Activated CD8-positive, alpha-beta memory T cell treated with anti-CD3 and anti-CD28 coated beads, Interleukin-2, amount 10 ng/mL, durations not matched to agents 7 days and 5 days (primary cell): ENCODE results near the gene LRMDA. TPM values are rescaled to one million over a fixed set of nuclear protein-coding genes. Genes with fewer than 3 reads are reported as not detected.
"Not testable (repeated sequence)": the region's sequence is repeated elsewhere in the genome, so short reads cannot be mapped to it uniquely, and the experiment has no call there.

Source experiments
- ATAC-seq: fragments of 150-1000 bp; cut with Tn5 transposase; one replicate; pipeline ENCODE4 v1.10.0; 2021; ENCODE audit warnings: moderate library complexity
- CTCF ChIA-PET: fragments of 350-600 bp; sonication (Branson Sonifier 250); formaldehyde crosslinking; loops from one replicate; lab custom pipeline; 2021; ENCODE audit warnings: antibody characterized with exemption; lab: Charles Lee
- DNase-seq: peaks from one replicate; pipeline ENCODE4 v3.0.0-alpha.2; 2020
- H3K27ac Mint-ChIP-seq: one replicate; pipeline ENCODE4 v1.8.0; 2021; ENCODE audit warnings: mild to moderate bottlenecking, mixed read lengths
- H3K27me3 Mint-ChIP-seq: one replicate; pipeline ENCODE4 v1.8.0; 2021; ENCODE audit warnings: mixed read lengths
- H3K36me3 Mint-ChIP-seq: one replicate; pipeline ENCODE4 v1.8.0; 2021; ENCODE audit warnings: mild to moderate bottlenecking, mixed read lengths
- H3K4me1 Mint-ChIP-seq: one replicate; pipeline ENCODE4 v1.8.0; 2021; ENCODE audit warnings: mixed read lengths
- H3K4me3 Mint-ChIP-seq: one replicate; pipeline ENCODE4 v1.8.0; 2021; ENCODE audit warnings: mild to moderate bottlenecking, moderate library complexity, mixed read lengths
- H3K9me3 Mint-ChIP-seq: one replicate; pipeline ENCODE4 v1.8.0; 2022; ENCODE audit warnings: low read depth, mixed read lengths
- total RNA-seq, 2 experiments: library from RNA; stranded (reverse); gene quantifications; one replicate each; pipeline ENCODE4 v1.2.3, GENCODE V29; 2021

LRMDA gene
- total RNA-seq, 2 experiments from 2014 or later: not detected

DNA sequence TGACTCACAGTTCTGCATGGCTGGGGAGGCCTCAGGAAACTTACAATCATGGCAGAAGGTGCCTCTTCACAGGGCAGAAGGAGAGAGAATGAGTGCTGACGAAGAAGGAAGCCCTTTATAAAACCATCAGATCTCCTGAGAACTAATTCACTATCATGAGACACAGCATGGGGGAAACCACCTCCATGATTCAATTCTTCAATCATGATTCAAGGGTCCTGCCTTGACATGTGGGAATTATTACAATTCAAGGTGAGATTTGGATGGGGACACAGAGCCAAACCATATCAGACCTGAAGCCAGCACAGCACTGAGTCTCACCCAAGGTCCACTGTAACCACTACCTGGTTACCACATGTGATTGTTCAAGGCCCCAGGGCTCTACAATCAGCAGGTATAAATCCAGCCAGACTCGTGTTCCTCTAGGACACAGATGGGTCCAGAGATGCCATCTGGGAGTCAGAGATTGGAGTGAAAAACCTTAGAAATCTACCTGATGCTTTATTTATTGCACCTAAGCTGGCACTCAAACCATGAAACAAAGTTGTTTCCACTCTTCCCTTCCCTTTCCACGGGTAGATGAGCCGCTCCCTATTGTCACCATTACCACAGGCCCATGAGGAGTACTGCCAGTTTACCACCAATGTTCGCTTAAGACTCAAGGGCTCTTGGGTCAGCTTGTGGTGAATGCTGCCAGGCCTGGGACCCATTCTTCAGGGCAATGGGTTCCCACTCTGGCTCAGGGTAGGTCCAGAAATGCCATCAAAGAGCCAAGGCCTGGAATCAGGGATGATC, 1061.5 kb downstream of the LRMDA start:
- Mint-ChIP-seq H3K27me3 (no peaks in the 10 kb centered on the region), H3K4me3 (no peak overlapping the region), H3K4me1 (no peaks in the 10 kb centered on the region), H3K36me3 (no peaks in the 10 kb centered on the region), H3K9me3 (peaks cover 6% of the 10 kb centered on the region), H3K27ac (no peak overlapping the region)
- DNase-seq: no peak
- no peak for ATAC-seq
- CTCF ChIA-PET: no interaction called here

DNA sequence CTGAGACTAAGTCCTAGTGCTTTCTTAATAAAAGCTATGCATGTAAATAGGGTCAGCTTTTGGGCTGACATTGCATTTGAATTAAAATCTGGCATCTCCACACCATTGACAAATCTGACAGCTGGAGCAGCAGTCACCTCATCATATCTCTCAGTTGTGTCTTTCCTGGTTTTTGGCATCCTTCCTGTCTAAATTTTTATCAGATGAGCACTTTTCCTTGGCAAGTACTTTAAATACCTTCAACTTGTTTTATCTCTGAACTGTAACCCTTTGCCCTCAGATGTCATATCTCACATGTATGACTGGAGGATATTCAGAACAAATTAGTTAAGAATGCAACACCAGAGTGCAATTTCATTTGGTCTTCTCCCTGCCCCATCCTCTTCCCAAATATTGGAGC, 1066.2 kb downstream of the LRMDA start:
- Mint-ChIP-seq H3K9me3 (no peaks in the 10 kb centered on the region), H3K27ac (no peak overlapping the region), H3K4me3 (no peak overlapping the region), H3K4me1 (no peaks in the 10 kb centered on the region), H3K36me3 (no peaks in the 10 kb centered on the region), H3K27me3 (no peaks in the 10 kb centered on the region)
- CTCF ChIA-PET: no interaction called here
- ATAC-seq (no peak), DNase-seq (no peak)

DNA sequence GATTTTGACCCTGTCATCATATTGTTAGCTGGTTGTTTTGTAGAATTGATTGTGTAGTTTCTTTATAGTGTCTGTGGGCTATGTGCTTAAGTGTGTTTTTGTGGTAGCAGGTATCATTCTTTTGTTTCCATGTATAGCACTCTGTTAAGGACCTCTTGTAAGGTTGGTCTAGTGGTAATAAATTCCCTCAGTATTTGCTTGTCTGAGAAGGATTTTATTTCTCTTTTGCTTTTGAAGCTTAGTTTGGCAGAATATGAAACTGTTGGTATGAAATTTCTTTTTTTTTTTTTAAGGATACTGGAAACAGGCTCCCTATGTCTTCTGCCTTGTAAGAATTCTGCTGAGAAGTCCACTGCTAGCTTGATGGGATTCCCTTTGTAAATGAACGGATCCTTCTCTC, 1073.4 kb downstream of the LRMDA start:
- Mint-ChIP-seq H3K4me1 (no peaks in the 10 kb centered on the region), H3K27me3 (no peaks in the 10 kb centered on the region), H3K9me3 (peaks cover 8% of the 10 kb centered on the region), H3K4me3 (no peak overlapping the region), H3K36me3 (no peaks in the 10 kb centered on the region), H3K27ac (no peak overlapping the region)
- ATAC-seq (no peak), DNase-seq (no peak)
- CTCF ChIA-PET: no interaction called here

DNA sequence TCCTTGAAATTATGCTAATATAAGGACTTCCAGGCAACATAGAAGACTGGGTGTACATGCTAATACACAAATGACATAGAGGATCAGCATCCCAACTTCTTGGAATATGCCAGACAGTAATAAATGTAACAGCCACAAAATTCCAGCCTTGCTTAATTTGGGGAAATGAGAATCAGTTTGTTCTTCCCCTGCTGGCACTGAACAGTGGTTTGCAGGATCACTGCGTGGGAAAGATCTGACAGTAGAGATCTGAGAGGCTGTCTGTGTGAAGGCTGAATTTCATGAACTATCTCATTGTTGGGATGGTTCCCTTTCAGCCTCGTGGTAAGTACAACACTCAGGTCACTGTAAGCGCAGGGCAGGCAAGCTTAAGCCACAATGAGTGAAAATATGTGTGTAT, 1078.0 kb downstream of the LRMDA start:
- H3K36me3 Mint-ChIP-seq: no peaks in the 10 kb centered on the region
- no peaks in the 10 kb centered on the region for H3K27me3 Mint-ChIP-seq
- H3K4me1 Mint-ChIP-seq: no peaks in the 10 kb centered on the region
- CTCF ChIA-PET: no interaction called here
- H3K27ac Mint-ChIP-seq: no peak overlapping the region
- DNase-seq: no peak
- no peak for ATAC-seq
- peaks cover 6% of the 10 kb centered on the region for H3K9me3 Mint-ChIP-seq
- H3K4me3 Mint-ChIP-seq: no peak overlapping the region

DNA sequence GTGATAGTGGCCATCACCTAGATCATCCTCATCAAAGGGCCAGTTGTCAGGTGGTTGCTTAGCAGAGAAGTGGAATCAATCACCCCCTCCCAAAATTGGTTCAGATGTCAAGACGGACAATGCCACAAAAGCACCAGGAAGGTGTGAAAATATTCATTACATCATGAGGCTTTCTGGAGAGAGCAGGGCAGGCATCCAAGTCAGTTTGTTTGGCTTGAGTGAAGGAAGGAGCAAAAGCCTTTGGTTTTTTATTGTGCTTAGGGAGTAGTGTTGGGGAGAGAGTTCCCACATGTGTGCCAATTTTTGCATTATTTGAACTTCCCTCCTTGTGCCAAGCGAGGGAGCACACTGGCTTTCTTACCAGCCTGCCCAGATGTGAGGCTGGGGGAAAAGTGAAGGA, 1082.9 kb downstream of the LRMDA start:
- Mint-ChIP-seq H3K27ac (no peak overlapping the region), H3K36me3 (no peaks in the 10 kb centered on the region), H3K4me3 (no peak overlapping the region), H3K4me1 (no peaks in the 10 kb centered on the region), H3K27me3 (no peaks in the 10 kb centered on the region), H3K9me3 (peaks cover 4% of the 10 kb centered on the region)
- no peak for DNase-seq
- CTCF ChIA-PET: no interaction called here
- no peak for ATAC-seq

DNA sequence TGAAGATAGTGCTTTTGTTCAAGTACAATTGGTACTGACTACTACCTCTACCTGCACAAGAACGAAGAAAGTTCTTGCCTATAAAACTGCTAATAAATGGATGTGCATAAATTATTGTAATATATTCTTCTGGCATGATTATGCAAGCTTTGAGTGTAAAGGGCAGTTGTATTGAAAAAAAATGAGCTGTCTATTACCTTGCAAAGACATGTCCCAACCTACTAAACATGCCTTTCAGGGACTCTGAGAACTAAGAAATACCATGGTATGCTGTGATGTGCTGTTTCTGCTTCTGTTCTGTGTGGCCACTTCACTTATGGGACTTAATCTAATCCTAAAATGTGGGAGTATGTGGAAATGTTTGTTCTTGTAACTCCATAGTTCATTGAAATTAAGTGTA, 1083.4 kb downstream of the LRMDA start:
- CTCF ChIA-PET: no interaction called here
- H3K27me3 Mint-ChIP-seq: no peaks in the 10 kb centered on the region
- no peak overlapping the region for H3K27ac Mint-ChIP-seq
- H3K9me3 Mint-ChIP-seq: peaks cover 4% of the 10 kb centered on the region
- no peaks in the 10 kb centered on the region for H3K36me3 Mint-ChIP-seq
- H3K4me1 Mint-ChIP-seq: no peaks in the 10 kb centered on the region
- ATAC-seq: no peak
- DNase-seq: no peak
- no peak overlapping the region for H3K4me3 Mint-ChIP-seq

DNA sequence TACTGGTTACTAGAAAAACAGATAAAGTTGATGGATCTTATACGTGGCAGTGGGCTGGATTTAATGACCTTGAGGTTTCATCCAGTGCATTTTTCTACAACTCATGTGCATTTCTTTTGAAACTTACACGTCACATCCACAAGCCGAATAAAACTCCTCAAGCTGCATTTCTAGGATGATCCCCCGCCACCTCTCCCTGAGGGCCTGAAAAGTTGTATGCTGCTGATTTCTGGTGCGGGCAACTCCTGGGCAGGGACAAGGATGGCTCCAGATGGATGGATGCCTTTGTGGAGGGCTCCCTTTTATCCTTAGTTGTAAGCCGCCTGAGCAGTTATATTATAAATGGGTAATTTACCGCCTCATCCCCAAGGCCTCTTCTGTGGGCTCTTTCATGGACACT, 1091.1 kb downstream of the LRMDA start:
- H3K4me3 Mint-ChIP-seq: no peak overlapping the region
- no peak for DNase-seq
- H3K4me1 Mint-ChIP-seq: no peaks in the 10 kb centered on the region
- no peaks in the 10 kb centered on the region for H3K9me3 Mint-ChIP-seq
- CTCF ChIA-PET: no interaction called here
- no peak for ATAC-seq
- H3K27me3 Mint-ChIP-seq: no peaks in the 10 kb centered on the region
- H3K36me3 Mint-ChIP-seq: no peaks in the 10 kb centered on the region
- H3K27ac Mint-ChIP-seq: no peak overlapping the region

DNA sequence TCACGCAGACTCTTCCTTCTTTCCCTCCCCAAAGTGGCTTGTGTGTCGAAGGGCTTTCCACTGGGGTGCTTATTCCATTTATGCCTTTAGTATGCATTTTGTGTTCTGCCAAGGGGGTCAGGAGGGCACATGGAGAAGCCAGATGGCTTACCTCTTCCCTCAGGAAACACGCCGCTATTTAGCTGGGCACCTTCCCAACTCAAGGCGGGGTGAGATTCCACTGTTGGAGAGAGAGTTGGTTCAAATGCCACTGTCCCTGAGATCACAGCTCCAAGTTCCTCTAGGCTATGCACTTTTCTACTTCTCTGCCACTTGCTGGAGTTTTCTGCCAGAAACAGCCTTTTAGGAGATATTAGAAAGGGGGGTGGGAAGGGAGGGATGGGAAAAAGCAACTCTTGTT, 1091.8 kb downstream of the LRMDA start:
- H3K9me3 Mint-ChIP-seq: no peaks in the 10 kb centered on the region
- no peak for ATAC-seq
- no peaks in the 10 kb centered on the region for H3K4me1 Mint-ChIP-seq
- CTCF ChIA-PET: no interaction called here
- H3K4me3 Mint-ChIP-seq: no peak overlapping the region
- no peaks in the 10 kb centered on the region for H3K36me3 Mint-ChIP-seq
- no peaks in the 10 kb centered on the region for H3K27me3 Mint-ChIP-seq
- H3K27ac Mint-ChIP-seq: no peak overlapping the region
- DNase-seq: no peak

DNA sequence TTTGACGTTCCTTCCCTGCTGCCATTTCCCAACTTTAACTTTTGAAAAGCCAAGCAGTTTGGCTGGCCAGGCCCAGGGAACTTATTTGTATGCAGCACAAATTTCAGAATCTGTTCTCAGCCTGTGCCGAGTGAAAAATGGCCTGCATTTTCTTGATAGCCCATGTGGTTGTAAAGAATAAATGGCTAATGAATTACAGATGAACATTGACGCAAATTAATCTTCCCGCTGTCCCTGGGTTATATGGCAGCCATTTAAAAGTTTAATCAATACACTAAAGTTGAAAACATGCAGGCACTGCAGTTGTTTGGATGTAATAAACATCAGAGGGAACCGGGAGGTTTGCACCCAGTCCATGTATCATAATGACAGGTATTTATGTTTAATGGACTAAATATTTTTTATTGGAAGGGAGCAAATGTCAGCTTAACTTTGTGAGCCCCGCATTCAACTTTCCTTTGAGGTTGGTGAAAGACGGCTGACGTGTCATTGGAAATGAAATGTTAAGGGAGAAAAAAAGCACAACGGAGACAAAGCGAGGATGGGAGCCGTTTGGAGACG, 1092.4 kb downstream of the LRMDA start:
- no peak for DNase-seq
- Mint-ChIP-seq H3K4me1 (no peaks in the 10 kb centered on the region), H3K36me3 (no peaks in the 10 kb centered on the region), H3K27me3 (no peaks in the 10 kb centered on the region), H3K27ac (no peak overlapping the region), H3K4me3 (no peak overlapping the region), H3K9me3 (no peaks in the 10 kb centered on the region)
- CTCF ChIA-PET: no interaction called here
- ATAC-seq: no peak

DNA sequence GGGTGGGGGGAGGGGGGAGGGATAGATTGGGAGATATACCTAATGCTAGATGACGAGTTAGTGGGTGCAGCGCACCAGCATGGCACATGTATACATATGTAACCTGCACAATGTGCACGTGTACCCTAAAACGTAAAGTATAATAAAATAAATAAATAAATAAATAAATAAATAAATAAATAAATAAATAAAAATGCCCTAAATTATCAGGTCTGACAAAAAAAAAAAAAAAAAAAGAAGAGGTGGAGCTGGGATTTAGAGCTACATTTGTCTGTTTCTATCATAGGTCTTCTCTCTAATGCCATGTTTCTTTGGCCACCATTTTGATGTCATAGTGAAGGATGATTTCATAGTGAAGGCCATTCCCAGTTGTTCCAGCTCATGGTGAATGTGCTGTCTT, 1095.4 kb downstream of the LRMDA start:
- H3K27ac Mint-ChIP-seq, DNase-seq, H3K4me3 Mint-ChIP-seq, H3K4me1 Mint-ChIP-seq, H3K27me3 Mint-ChIP-seq, ATAC-seq, H3K9me3 Mint-ChIP-seq, CTCF ChIA-PET, H3K36me3 Mint-ChIP-seq: not testable (repeated sequence)

DNA sequence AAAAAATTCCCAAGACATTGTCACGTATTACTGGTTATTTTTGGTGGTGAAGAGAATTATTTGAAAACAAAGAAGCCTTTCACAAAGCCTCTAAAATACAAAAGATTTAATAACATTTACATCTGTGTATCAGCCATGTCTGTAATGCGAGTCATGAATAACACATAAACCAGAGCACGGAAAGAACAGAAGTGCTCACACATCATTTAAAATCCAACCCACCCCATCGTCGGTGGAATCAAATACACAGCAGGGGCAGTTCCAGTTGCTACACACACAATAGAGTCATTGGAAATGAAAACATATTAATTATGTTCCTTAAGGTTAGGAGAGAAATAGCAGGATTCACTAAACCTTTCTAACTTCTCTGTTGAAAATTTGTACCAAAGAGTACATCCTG, 1108.9 kb downstream of the LRMDA start:
- Mint-ChIP-seq H3K27me3 (no peaks in the 10 kb centered on the region), H3K9me3 (no peaks in the 10 kb centered on the region), H3K4me1 (no peaks in the 10 kb centered on the region), H3K36me3 (no peaks in the 10 kb centered on the region), H3K4me3 (no peak overlapping the region), H3K27ac (no peak overlapping the region)
- DNase-seq (no peak), ATAC-seq (no peak)
- CTCF ChIA-PET: no interaction called here

DNA sequence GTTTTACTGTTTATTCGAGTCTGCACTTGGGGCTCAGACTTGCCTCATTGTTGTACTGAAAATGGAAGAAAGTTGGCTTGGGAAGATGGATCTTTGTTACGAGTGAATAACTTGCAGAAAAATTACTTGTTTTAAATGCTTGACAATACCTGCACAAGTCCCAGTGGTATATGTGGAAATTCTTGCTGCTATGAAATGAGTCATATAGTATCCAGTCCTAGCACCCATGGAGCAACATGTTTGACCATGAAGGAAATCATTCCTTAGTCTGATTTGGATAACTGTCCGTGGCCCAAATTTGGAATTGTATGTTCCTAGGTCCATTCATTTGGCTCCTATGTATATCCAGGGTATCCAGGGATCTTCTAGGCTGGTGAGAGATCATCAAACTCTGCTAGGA, 1109.4 kb downstream of the LRMDA start:
- ATAC-seq (no peak), DNase-seq (no peak)
- Mint-ChIP-seq H3K4me1 (no peaks in the 10 kb centered on the region), H3K4me3 (no peak overlapping the region), H3K36me3 (no peaks in the 10 kb centered on the region), H3K9me3 (no peaks in the 10 kb centered on the region), H3K27ac (no peak overlapping the region), H3K27me3 (no peaks in the 10 kb centered on the region)
- CTCF ChIA-PET: no interaction called here

DNA sequence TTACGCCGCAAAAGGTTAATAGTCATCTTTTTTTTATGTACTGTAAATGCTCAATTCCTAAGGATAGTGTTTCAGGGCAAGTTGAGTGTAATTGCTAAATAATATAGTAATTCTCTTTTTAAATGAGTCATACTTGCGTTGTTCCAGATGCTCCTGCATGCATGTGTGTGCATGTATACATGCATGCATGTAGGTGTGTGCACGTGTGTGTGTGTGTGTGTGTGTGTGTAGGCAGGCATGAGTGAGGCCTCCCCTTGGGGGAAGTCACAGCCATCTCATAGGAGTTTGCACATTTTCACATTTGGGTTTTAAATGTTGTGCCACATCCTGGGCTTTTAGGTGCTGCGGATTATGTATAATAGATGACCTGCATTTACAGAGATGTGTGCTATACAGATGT, 1110.4 kb downstream of the LRMDA start:
- no peaks in the 10 kb centered on the region for H3K27me3 Mint-ChIP-seq

DNA sequence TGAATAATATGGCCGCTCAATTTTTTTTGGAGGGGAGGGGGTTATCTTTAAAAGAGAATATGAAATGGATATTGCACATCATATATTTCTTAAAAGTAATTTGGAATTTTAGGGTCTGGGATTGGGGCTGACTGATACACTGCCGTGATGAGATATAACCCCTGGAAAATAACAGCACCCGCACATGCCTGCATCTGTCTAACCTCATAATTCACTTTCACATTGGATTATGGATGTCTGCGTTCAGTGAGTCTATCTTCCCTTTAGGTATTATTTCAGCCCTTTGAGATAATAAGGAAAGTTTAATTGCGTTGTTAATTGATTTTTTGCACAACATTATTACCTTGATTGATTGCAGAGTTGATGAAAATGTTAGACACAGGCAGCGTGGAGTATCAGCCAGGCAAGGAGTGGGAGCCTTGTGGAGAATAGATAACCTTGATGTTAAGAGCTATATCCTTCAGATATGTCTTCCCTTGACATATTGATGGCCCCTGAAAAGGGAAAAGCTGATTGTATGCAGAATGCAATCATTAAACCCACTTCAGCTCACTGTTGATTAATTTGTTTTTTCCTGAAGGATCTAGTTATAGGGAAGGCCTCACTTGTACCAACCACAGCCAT, 1111.0 kb downstream of the LRMDA start:
- no peaks in the 10 kb centered on the region for H3K27me3 Mint-ChIP-seq
- H3K27ac Mint-ChIP-seq: no peak overlapping the region
- ATAC-seq (no peak), DNase-seq (no peak)
- H3K9me3 Mint-ChIP-seq: no peaks in the 10 kb centered on the region
- CTCF ChIA-PET: no interaction called here
- H3K36me3 Mint-ChIP-seq: no peaks in the 10 kb centered on the region
- H3K4me1 Mint-ChIP-seq: no peaks in the 10 kb centered on the region
- H3K4me3 Mint-ChIP-seq: no peak overlapping the region

More for the DNA sequence above, 1110.4 kb downstream of the LRMDA start:
- Mint-ChIP-seq H3K9me3 (no peaks in the 10 kb centered on the region), H3K4me3 (no peak overlapping the region), H3K4me1 (no peaks in the 10 kb centered on the region), H3K36me3 (no peaks in the 10 kb centered on the region), H3K27ac (no peak overlapping the region)
- DNase-seq: no peak
- no peak for ATAC-seq
- CTCF ChIA-PET: no interaction called here
